Measurements from ENCODE around the gene HEYL. TPM values are rescaled to one million over a fixed set of nuclear protein-coding genes. Genes with fewer than 3 reads are reported as not detected.

Gene HEYL
- total and polyA plus RNA-seq, 8 donors = 12.0 to 34.6 (median 31.3) TPM

GRCh38 chr1:39679821-39680220, 40.4 kb upstream of the HEYL start:
- TF ChIP-seq CTCF (IDR thresholded peaks at IDR 0.05) = no peak
- no peak overlapping the region for H3K4me3 ChIP-seq
- H3K27me3 ChIP-seq = no peaks in the 10 kb centered on the region
- intact Hi-C loops (cut with DNase I) = no loop called here
- H3K9me3 ChIP-seq = no peaks in the 10 kb centered on the region
- FAIRE-seq (no peak), ATAC-seq (no peak), DNase-seq (no peak)
- no peaks in the 10 kb centered on the region for H3K4me1 ChIP-seq
- no peak overlapping the region for H3K27ac ChIP-seq
- H3K36me3 ChIP-seq = no peaks in the 10 kb centered on the region
- WGBS, 2 donors = 63 to 67% methylated on average over 2 of the region's 2 CpGs

GRCh38 chr1:39678889-39679288, 39.4 kb upstream of the HEYL start:
- ATAC-seq (no peak), FAIRE-seq (no peak), DNase-seq (no peak)
- Histone ChIP-seq H3K27ac (no peak overlapping the region), H3K4me1 (no peaks in the 10 kb centered on the region), H3K9me3 (no peaks in the 10 kb centered on the region), H3K27me3 (no peaks in the 10 kb centered on the region), H3K36me3 (no peaks in the 10 kb centered on the region), H3K4me3 (no peak overlapping the region)
- WGBS, 2 donors = 68 to 80% methylated on average over 2 of the region's 2 CpGs
- no peak for TF ChIP-seq CTCF (IDR thresholded peaks at IDR 0.05)
- intact Hi-C loops (cut with DNase I) = no loop called here

DNA sequence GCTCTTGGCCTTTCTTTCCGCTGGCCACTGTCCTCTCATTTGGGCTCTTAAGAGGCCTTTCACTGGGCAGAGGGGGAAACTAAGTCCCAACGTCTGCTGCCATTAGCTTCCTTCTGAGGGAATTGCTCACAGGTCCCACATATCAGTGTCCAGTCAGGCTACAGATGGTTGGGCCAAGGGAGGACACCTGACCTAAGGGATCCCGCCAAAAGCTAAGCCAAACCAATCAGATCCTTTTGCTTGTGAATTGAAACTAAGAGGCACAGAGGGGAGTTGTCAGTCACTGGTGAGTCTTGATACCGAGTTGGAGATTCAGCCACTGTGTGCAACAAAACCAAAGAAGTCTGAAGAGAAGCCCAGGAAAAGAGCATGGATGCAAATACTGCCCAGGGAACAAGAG, 38.2 kb upstream of the HEYL start:
- no peaks in the 10 kb centered on the region for H3K9me3 ChIP-seq
- no peak for TF ChIP-seq CTCF (IDR thresholded peaks at IDR 0.05)
- FAIRE-seq (no peak), ATAC-seq (no peak), DNase-seq (no peak)
- no peaks in the 10 kb centered on the region for H3K36me3 ChIP-seq
- H3K4me3 ChIP-seq = no peak overlapping the region
- H3K27ac ChIP-seq = no peak overlapping the region
- H3K27me3 ChIP-seq = no peaks in the 10 kb centered on the region
- intact Hi-C loops (cut with DNase I) = no loop called here
- H3K4me1 ChIP-seq = no peaks in the 10 kb centered on the region
- 86 to 90% methylated on average over 4 of the region's 4 CpGs for WGBS, 2 donors

GRCh38 chr1:39676948-39677548, 37.6 kb upstream of the HEYL start:
- intact Hi-C loops (cut with DNase I) = no loop called here
- Histone ChIP-seq H3K27ac (no peak overlapping the region), H3K36me3 (no peaks in the 10 kb centered on the region), H3K4me1 (no peaks in the 10 kb centered on the region), H3K4me3 (no peak overlapping the region), H3K27me3 (no peaks in the 10 kb centered on the region), H3K9me3 (no peaks in the 10 kb centered on the region)
- DNase-seq = peak in 1 of 6 donors; percentile 49
- WGBS, 2 donors = 87% methylated on average over 6 of the region's 6 CpGs
- TF ChIP-seq CTCF (IDR thresholded peaks at IDR 0.05) = no peak
- ATAC-seq = no peak
- no peak for FAIRE-seq

DNA sequence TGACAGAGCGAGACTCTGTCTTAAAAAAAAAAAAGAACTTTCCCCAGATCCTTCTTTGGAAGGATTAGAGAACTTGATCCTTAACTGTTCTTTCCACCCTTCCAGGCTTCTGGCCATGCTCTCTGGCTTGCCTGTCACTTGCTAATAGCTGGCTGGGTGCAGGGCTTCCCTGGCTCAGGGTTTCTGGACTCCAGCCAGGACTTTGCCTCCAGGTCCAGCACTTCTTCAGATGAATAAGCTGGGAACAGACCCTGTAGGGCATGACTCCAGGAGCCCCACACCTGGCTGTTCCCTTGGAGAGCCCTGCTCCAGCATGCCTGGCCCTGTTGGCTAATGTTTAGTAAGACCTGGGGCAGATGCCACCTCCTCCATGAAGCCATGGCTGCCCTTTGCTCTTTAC, 35.8 kb upstream of the HEYL start:
- no peaks in the 10 kb centered on the region for H3K4me1 ChIP-seq
- ATAC-seq (no peak), DNase-seq (peak in 2 of 6 donors; percentile 51 to 57), FAIRE-seq (no peak)
- WGBS, 2 donors = 80 to 93% methylated on average over 1 of the region's 1 CpG
- H3K4me3 ChIP-seq = no peak overlapping the region
- TF ChIP-seq CTCF (IDR thresholded peaks at IDR 0.05) = no peak
- no peaks in the 10 kb centered on the region for H3K27me3 ChIP-seq
- H3K9me3 ChIP-seq = no peaks in the 10 kb centered on the region
- no peaks in the 10 kb centered on the region for H3K36me3 ChIP-seq
- no peak overlapping the region for H3K27ac ChIP-seq
- intact Hi-C loops (cut with DNase I) = no loop called here

All from pancreas (tissue), 10 donors.